ENCODE data around the gene PA2G4. TPM values are rescaled to one million over a fixed set of nuclear protein-coding genes. Genes with fewer than 3 reads are reported as not detected.

The PA2G4 gene
- total RNA-seq, 1 donor: 115 TPM

DNA sequence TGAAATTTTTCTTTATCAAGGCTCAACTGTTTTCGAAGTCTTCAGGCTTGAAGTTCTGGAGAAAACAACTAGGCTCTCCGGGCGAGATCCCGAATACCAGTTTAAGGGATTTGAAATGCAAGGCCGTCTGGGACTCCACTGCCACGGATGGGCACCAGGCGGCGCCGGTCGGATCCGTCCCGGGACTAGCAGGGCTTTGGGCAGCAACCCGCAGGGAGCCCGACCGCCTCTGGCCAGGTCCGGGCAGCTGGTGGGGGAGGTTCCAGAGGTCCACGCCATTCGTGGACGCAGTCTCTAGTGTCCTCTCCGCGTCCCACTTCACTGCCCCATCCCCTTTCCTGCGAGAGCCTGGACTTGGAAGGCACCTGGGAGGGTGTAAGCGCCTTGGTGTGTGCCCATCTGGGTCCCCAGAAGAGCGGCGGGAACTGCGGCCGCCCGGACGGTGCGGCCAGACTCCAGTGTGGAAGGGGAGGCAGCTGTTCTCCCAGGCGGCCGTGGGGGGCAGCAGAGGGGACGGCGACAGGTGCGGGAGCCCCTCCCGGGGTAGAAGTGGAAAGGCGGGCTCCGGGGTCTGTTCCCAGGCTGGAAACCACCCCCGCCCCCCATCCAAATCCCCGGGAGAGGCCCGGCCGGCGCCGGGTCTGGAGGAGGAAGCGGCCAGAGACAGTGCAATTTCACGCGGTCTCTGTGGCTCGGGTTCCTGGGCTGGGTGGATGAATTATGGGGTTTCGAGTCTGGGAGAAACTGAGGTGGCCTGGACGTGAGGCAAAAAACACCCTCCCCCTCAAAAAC, 25.2 kb upstream of the PA2G4 start:
- Histone ChIP-seq H2AFZ (ENCODE audit: low read length) (peak overlapping the region; percentile 96), H3K4me2 (ENCODE audit: insufficient read depth, low read length) (peak overlapping the region; percentile 97), H3K27me3 (ENCODE audit: insufficient read depth, low read length) (peaks cover 25% of the 10 kb centered on the region), H3K79me2 (ENCODE audit: insufficient read depth, low read length) (no peaks in the 10 kb centered on the region), H3K4me1 (ENCODE audit: insufficient read depth, low read length) (peaks cover 9% of the 10 kb centered on the region), H3K4me3 (ENCODE audit: insufficient read depth, low read length) (peak overlapping the region; percentile 79), H3K36me3 (ENCODE audit: insufficient read depth, low read length) (no peaks in the 10 kb centered on the region), H3K9me3 (ENCODE audit: low read depth, low read length) (no peaks in the 10 kb centered on the region), H3K27ac (ENCODE audit: low read depth, low read length) (peak overlapping the region; percentile 48), H4K20me1 (ENCODE audit: insufficient read depth, low read length) (no peaks in the 10 kb centered on the region)
- peak; percentile 97 for DNase-seq (ENCODE audit: insufficient read length, low spot score, missing footprints)
- TF ChIP-seq, protein P1, sequence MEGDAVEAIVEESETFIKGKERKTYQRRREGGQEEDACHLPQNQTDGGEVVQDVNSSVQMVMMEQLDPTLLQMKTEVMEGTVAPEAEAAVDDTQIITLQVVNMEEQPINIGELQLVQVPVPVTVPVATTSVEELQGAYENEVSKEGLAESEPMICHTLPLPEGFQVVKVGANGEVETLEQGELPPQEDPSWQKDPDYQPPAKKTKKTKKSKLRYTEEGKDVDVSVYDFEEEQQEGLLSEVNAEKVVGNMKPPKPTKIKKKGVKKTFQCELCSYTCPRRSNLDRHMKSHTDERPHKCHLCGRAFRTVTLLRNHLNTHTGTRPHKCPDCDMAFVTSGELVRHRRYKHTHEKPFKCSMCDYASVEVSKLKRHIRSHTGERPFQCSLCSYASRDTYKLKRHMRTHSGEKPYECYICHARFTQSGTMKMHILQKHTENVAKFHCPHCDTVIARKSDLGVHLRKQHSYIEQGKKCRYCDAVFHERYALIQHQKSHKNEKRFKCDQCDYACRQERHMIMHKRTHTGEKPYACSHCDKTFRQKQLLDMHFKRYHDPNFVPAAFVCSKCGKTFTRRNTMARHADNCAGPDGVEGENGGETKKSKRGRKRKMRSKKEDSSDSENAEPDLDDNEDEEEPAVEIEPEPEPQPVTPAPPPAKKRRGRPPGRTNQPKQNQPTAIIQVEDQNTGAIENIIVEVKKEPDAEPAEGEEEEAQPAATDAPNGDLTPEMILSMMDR (IDR thresholded peaks at IDR 0.05; ENCODE audit: extremely low read depth, low read depth, low read length): peak; percentile 81

DNA sequence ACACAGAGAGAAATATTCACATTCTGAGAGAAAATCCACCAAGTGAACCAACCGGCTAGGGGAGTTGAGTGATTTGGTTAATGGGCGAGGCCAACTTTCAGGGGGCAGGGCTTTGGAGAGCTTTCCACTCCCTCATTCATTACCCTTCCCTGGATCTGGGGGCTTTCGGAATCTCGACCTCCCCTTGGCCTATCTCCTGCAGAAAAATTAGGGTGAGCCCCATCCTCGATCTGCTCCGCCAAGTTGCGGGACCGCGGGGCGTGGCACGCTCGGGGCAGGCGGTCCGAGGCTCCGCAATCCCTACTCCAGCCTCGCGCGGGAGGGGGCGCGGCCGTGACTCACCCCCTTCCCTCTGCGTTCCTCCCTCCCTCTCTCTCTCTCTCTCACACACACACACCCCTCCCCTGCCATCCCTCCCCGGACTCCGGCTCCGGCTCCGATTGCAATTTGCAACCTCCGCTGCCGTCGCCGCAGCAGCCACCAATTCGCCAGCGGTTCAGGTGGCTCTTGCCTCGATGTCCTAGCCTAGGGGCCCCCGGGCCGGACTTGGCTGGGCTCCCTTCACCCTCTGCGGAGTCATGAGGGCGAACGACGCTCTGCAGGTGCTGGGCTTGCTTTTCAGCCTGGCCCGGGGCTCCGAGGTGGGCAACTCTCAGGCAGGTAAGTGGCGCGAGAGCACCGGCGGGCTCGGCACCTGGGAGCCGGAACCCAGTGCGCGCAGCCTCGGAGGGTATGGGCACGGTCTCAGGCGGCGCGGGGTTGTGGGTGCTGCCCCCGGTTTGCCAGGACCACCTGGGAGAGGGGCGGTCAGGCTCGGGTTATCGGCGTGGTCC, 24.4 kb upstream of the PA2G4 start, which contains the start of gene ERBB3:
TSS of gene ERBB3 (plus strand) at position 443 of the 833 bp plus-strand sequence. CDS start at position 579, 136 bp downstream.
- Histone ChIP-seq H3K4me2 (ENCODE audit: insufficient read depth, low read length) (peak within 1 kb of the TSS; percentile 97), H3K4me3 (ENCODE audit: insufficient read depth, low read length) (peak within 1 kb of the TSS; percentile 79), H3K27me3 (ENCODE audit: insufficient read depth, low read length) (peaks cover 25% of the 10 kb centered on the region), H3K9me3 (ENCODE audit: low read depth, low read length) (no peaks in the 10 kb centered on the region), H3K36me3 (ENCODE audit: insufficient read depth, low read length) (no peaks in the 10 kb centered on the region), H4K20me1 (ENCODE audit: insufficient read depth, low read length) (no peaks in the 10 kb centered on the region), H2AFZ (ENCODE audit: low read length) (peak within 1 kb of the TSS; percentile 96), H3K79me2 (ENCODE audit: insufficient read depth, low read length) (no peaks in the 10 kb centered on the region), H3K4me1 (ENCODE audit: insufficient read depth, low read length) (peaks cover 9% of the 10 kb centered on the region), H3K27ac (ENCODE audit: low read depth, low read length) (peak within 1 kb of the TSS; percentile 48)
- TF ChIP-seq, protein P1 (IDR thresholded peaks at IDR 0.05; ENCODE audit: extremely low read depth, low read depth, low read length): no peak
- DNase-seq (ENCODE audit: insufficient read length, low spot score, missing footprints): peak; percentile 99

DNA sequence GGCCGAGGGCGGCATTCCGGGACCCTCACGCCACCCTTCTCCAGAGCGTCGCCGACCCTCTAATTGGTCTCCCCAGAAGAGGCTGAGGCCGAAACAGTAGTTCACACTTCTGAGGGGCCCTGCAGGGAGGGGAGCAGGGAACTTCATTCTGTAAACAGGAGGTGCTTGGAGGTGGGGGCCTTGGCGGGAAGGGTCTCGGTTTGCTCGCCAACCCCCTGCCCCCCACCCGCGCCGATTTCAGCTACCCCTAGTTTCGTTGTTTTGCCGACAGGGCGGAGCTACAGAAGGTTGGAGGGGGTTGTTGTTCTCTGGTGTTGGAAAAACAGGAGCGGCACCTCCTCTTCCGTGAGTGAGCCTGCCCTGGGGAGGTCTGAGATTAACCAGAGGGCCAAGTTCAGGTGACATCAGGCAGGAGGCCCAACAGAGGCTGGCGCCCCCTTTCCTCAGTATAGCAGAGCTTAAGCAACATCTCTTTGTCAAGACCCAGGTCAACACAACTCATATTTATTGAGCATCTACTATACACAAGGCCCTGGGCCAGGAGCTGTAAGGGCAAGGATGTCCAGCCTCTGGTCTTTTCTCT, 23.7 kb upstream of the PA2G4 start:
- no peaks in the 10 kb centered on the region for H3K9me3 ChIP-seq (ENCODE audit: low read depth, low read length)
- no peak overlapping the region for H3K27ac ChIP-seq (ENCODE audit: low read depth, low read length)
- H3K36me3 ChIP-seq (ENCODE audit: insufficient read depth, low read length): no peaks in the 10 kb centered on the region
- H3K4me1 ChIP-seq (ENCODE audit: insufficient read depth, low read length): peaks cover 9% of the 10 kb centered on the region
- no peaks in the 10 kb centered on the region for H3K79me2 ChIP-seq (ENCODE audit: insufficient read depth, low read length)
- no peaks in the 10 kb centered on the region for H4K20me1 ChIP-seq (ENCODE audit: insufficient read depth, low read length)
- peaks cover 25% of the 10 kb centered on the region for H3K27me3 ChIP-seq (ENCODE audit: insufficient read depth, low read length)
- H3K4me3 ChIP-seq (ENCODE audit: insufficient read depth, low read length): peak overlapping the region; percentile 79
- TF ChIP-seq, protein P1 (IDR thresholded peaks at IDR 0.05; ENCODE audit: extremely low read depth, low read depth, low read length): no peak
- peak overlapping the region; percentile 97 for H3K4me2 ChIP-seq (ENCODE audit: insufficient read depth, low read length)
- DNase-seq (ENCODE audit: insufficient read length, low spot score, missing footprints): peak; percentile 42
- H2AFZ ChIP-seq (ENCODE audit: low read length): no peak overlapping the region

All from osteoblast (primary cell).